Endothelial cell of umbilical vein (primary cell): ENCODE data around the gene CHURC1. TPM values are rescaled to one million over a fixed set of nuclear protein-coding genes. Genes with fewer than 3 reads are reported as not detected.

Source experiments
- BruUV-seq: library from RNA; stranded (reverse); fragments of 400-500 nt; replicated peaks from 2 replicates; lab custom pipeline; 2021; lab: Mats Ljungman, UMichigan
- CTCF ChIA-PET: fragments of 300-600, 350-600 bp; sonication (Branson Sonifier 250); formaldehyde crosslinking; loops from one replicate; lab custom pipeline; 2021; ENCODE audit warnings: antibody characterized with exemption, inconsistent platforms; lab: Charles Lee
- POLR2A ChIA-PET: fragments of 300-600, 350-600 bp; sonication (Branson Sonifier 250); formaldehyde crosslinking; loops from one replicate; lab custom pipeline; 2021; ENCODE audit warnings: antibody characterized with exemption, inconsistent platforms; lab: Charles Lee
- DNase-seq: peaks from one replicate; pipeline ENCODE4 v3.0.0-alpha.2; 2011; ENCODE audit warnings: low read depth, low spot score
- FAIRE-seq: peaks from 2 replicates; lab custom pipeline; 2011; peaks lifted over from hg19 to GRCh38; lab: Jason Lieb, UNC
- H2AFZ ChIP-seq: 2 replicates; pipeline ENCODE4 v1.6.0; 2012; ENCODE audit warnings: low read depth, low read length, control low read depth, inconsistent platforms
- H3K27ac ChIP-seq: 2 replicates; pipeline ENCODE4 v1.5.1; 2011; ENCODE audit warnings: low read depth, mild to moderate bottlenecking, control low read depth, low read length, moderate library complexity; ENCODE audit not compliant: insufficient read depth
- H3K27me3 ChIP-seq, 2 experiments: 2 replicates each; pipeline versions ENCODE4 v1.6.0 to v1.6.1; 2011; ENCODE audit warnings: low read length in 2 of 2, mixed read lengths in 1 of 2; ENCODE audit not compliant: control insufficient read depth in 2 of 2, insufficient read depth in 2 of 2
- H3K36me3 ChIP-seq, 2 experiments: 2 replicates in 1 of 2; 3 replicates in 1 of 2; pipeline ENCODE4 v1.5.1; 2011; ENCODE audit warnings: low read length in 2 of 2, mild to moderate bottlenecking in 1 of 2, moderate library complexity in 1 of 2; ENCODE audit not compliant: control insufficient read depth in 2 of 2, insufficient read depth in 2 of 2; ENCODE audit errors: extremely low read depth in 1 of 2
- H3K4me1 ChIP-seq: 3 replicates; pipeline ENCODE4 v1.5.1; 2011; ENCODE audit warnings: mild to moderate bottlenecking, low read length; ENCODE audit not compliant: control insufficient read depth, insufficient read depth; ENCODE audit errors: extremely low read depth
- H3K4me2 ChIP-seq: 2 replicates; pipeline ENCODE4 v1.6.1; 2011; ENCODE audit warnings: low read length, control low read depth, mixed read lengths; ENCODE audit not compliant: insufficient read depth
- H3K4me3 ChIP-seq, 3 experiments: fragments of 200-600 bp in 1 of 3; sonication (generic), shearing (Covaris generic) in 1 of 3; replicated peaks in 1 of 3; 2 replicates each; pipeline ENCODE4 v1.5.1; 2011 to 2016; ENCODE audit warnings: control low read depth in 3 of 3, low read length in 3 of 3, mild to moderate bottlenecking in 2 of 3, inconsistent platforms in 1 of 3, low read depth in 1 of 3, moderate library complexity in 1 of 3; ENCODE audit not compliant: insufficient read depth in 1 of 3
- H3K79me2 ChIP-seq: 2 replicates; pipeline ENCODE4 v1.6.0; 2012; ENCODE audit warnings: low read length, inconsistent platforms; ENCODE audit not compliant: control insufficient read depth, insufficient read depth
- H3K9ac ChIP-seq: replicated peaks from 2 replicates; pipeline ENCODE3; 2011; ENCODE audit warnings: low read length, control low read depth; ENCODE audit not compliant: insufficient read depth; ENCODE audit errors: extremely low read depth
- H3K9me1 ChIP-seq: replicated peaks from 3 replicates; pipeline ENCODE4 v1.6.0; 2011; ENCODE audit warnings: mild to moderate bottlenecking, low read length; ENCODE audit not compliant: control insufficient read depth, insufficient read depth; ENCODE audit errors: extremely low read depth
- H3K9me3 ChIP-seq: replicated peaks from 2 replicates; pipeline ENCODE4 v1.5.1; 2012; ENCODE audit warnings: low read length, inconsistent platforms; ENCODE audit not compliant: control insufficient read depth, insufficient read depth
- H4K20me1 ChIP-seq: replicated peaks from 2 replicates; pipeline ENCODE3; 2011; ENCODE audit warnings: mild to moderate bottlenecking, low read length; ENCODE audit not compliant: control insufficient read depth, insufficient read depth; ENCODE audit errors: extremely low read depth
- CTCF ChIP-seq, 2 donors: IDR thresholded peaks; 1 replicate in 1 of 2; 2 replicates in 1 of 2; pipeline ENCODE4 v1.5.1; 2011; ENCODE audit warnings: low read length in 2 of 2, mild to moderate bottlenecking in 2 of 2, moderate library complexity in 2 of 2, control low read depth in 1 of 2, inconsistent platforms in 1 of 2, low read depth in 1 of 2; ENCODE audit not compliant: insufficient read depth in 1 of 2; ENCODE audit errors: extremely low read depth in 1 of 2
- EZH2 ChIP-seq: IDR thresholded peaks from 2 replicates; pipeline ENCODE4 v1.6.1; 2012; ENCODE audit warnings: borderline replicate concordance, low read depth, mild to moderate bottlenecking, moderate library complexity, low read length, inconsistent platforms; ENCODE audit not compliant: severe bottlenecking
- FOS ChIP-seq: IDR thresholded peaks from 2 replicates; pipeline ENCODE4 v1.6.1; 2011; ENCODE audit warnings: mild to moderate bottlenecking, low read length, moderate library complexity, borderline replicate concordance; ENCODE audit not compliant: insufficient read depth
- GATA2 ChIP-seq: IDR thresholded peaks from 2 replicates; pipeline ENCODE4 v1.7.0; 2011; ENCODE audit warnings: low read depth, mild to moderate bottlenecking, moderate library complexity, mixed read lengths, low read length; ENCODE audit not compliant: insufficient read length, insufficient read depth
- JUN ChIP-seq: IDR thresholded peaks from 2 replicates; pipeline ENCODE4 v1.6.1; 2011; ENCODE audit warnings: borderline replicate concordance, low read depth; ENCODE audit not compliant: insufficient read length, insufficient read depth
- MAX ChIP-seq: IDR thresholded peaks from 2 replicates; pipeline ENCODE4 v1.6.1; 2011; ENCODE audit not compliant: insufficient read depth, insufficient read length
- MYC ChIP-seq: IDR thresholded peaks from one replicate; pipeline ENCODE4 v1.6.1; 2011; ENCODE audit warnings: mild to moderate bottlenecking, low read depth, low read length
- POLR2A ChIP-seq: IDR thresholded peaks from 2 replicates; pipeline ENCODE4 v1.6.1; 2012; ENCODE audit warnings: low read depth, mild to moderate bottlenecking, control low read depth, low read length
- POLR2AphosphoS5 ChIP-seq: IDR thresholded peaks from 2 replicates; pipeline ENCODE4 v1.6.1; 2012; ENCODE audit warnings: low read depth, mild to moderate bottlenecking, control low read depth, low read length, moderate library complexity; ENCODE audit not compliant: insufficient read depth
- dilution Hi-C: fragments of 300-500 bp; cut with MboI; formaldehyde crosslinking; loops from one replicate; pipeline ENCODE4 v1.15.0; 2019; ENCODE audit warnings: low sequenced_read_pairs; ENCODE audit not compliant: extremely low pct_ligation_motif_present
- intact Hi-C: fragments of 100-400 bp; cut with micrococcal nuclease; formaldehyde crosslinking; loops from one replicate; pipeline ENCODE4 v1.10.0; 2022
- polyA plus RNA-seq, 4 experiments: library from polyadenylated mRNA; depleted of rRNA in 3 of 4; stranded (reverse) in 3 of 4; unstranded in 1 of 4; fragments of >200 nt; gene quantifications; 2 replicates each; pipeline versions ENCODE4 v1.2.1 to v1.2.3, GENCODE V29; 2011 to 2012; ENCODE audit warnings: missing spikeins in 1 of 4
- total RNA-seq: library from RNA; stranded (reverse); gene quantifications from 2 replicates; pipeline ENCODE4 v1.2.3, GENCODE V29; 2021

Gene CHURC1
- total and polyA plus RNA-seq, 2 donors (not counting 3 experiments of a cell fraction or from before 2014, with no cell fraction given) = 44.4 to 62.2 TPM

DNA sequence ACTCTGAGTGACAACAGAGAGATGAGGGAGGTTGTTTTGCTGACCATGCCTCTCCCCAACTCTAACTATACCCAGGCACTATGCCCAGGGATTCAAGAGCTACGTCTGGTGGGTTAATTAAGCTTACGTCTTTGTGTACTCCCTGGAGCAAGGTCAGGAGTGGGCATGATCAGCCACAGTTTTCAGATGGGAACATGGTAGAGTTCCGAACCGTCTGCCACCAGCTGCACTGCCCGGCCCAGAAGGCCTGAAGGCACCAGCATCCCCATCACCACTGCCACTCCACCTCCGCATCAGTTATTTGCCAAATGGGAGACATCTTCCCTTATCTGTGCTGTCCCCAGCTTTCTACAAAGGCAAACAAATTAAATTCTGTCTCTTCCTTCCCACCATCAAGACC, 39.4 kb downstream of the CHURC1 start:
- H4K20me1 ChIP-seq = no peaks in the 10 kb centered on the region
- dilution Hi-C loops (no loop called here), intact Hi-C loops (no loop called here)
- H3K27me3 ChIP-seq = no peaks in the 10 kb centered on the region
- H3K27ac ChIP-seq = no peak overlapping the region
- H2AFZ ChIP-seq = no peak overlapping the region
- H3K9me1 ChIP-seq = no peaks in the 10 kb centered on the region
- H3K79me2 ChIP-seq = no peaks in the 10 kb centered on the region
- H3K4me3 ChIP-seq = no peak overlapping the region
- peaks cover 0 to 21% of the 10 kb centered on the region in 2 experiments for H3K36me3 ChIP-seq
- TF ChIP-seq POLR2A (no peak), POLR2AphosphoS5 (no peak), JUN (no peak), CTCF (IDR thresholded peaks at IDR 0.05; ENCODE audit: extremely low read depth in 1 of 2, insufficient read depth in 1 of 2, low read depth in 1 of 2, low read length in 2 of 2) (no peak), EZH2 (no peak), FOS (no peak), MAX (no peak), GATA2 (no peak), MYC (no peak)
- POLR2A ChIA-PET = interaction anchor here (1.1 kb wide), 1 partner anchor 33 kb away, joined by 3 read pairs; no protein-coding TSS in a partner anchor
- FAIRE-seq = no peak
- no peak overlapping the region for H3K9ac ChIP-seq
- CTCF ChIA-PET = interaction anchor here (1.2 to 1.4 kb wide), 2 partner anchors 12 to 43 kb away, joined by 3 to 6 read pairs; no protein-coding TSS in a partner anchor
- no peaks in the 10 kb centered on the region for H3K4me1 ChIP-seq
- no peak for DNase-seq
- H3K9me3 ChIP-seq = no peaks in the 10 kb centered on the region
- H3K4me2 ChIP-seq = no peak overlapping the region
- no TSS peak for BruUV-seq
